KMS-11 (cell line): ENCODE measurements around the gene UBR3.
A peak's percentile ranks its signal among the peaks of the same experiment; 100 is the strongest.
"Not testable (repeated sequence)": the region's sequence is repeated elsewhere in the genome, so short reads cannot be mapped to it uniquely, and the experiment has no call there.

Experiments
- H2AFZ ChIP-seq: fragments of 200-600 bp; sonication (generic); 2 replicates; pipeline ENCODE4 v1.6.1; 2016; ENCODE audit warnings: antibody characterized with exemption, mixed run types, low read depth
- H3K27ac ChIP-seq: fragments of 200-600 bp; sonication (generic); 2 replicates; pipeline ENCODE4 v1.6.1; 2016; ENCODE audit warnings: mild to moderate bottlenecking, mixed run types
- H3K27me3 ChIP-seq: fragments of 200-600 bp; sonication (generic); 2 replicates; pipeline ENCODE4 v1.6.1; 2017; ENCODE audit warnings: mild to moderate bottlenecking, low read depth, mixed run types, moderate library complexity; ENCODE audit not compliant: insufficient read depth
- H3K36me3 ChIP-seq: fragments of 200-600 bp; sonication (generic); 2 replicates; pipeline ENCODE4 v1.6.1; 2017; ENCODE audit warnings: mild to moderate bottlenecking, mixed run types; ENCODE audit not compliant: insufficient read depth
- H3K4me1 ChIP-seq: fragments of 200-600 bp; sonication (generic); 2 replicates; pipeline ENCODE4 v1.6.1; 2016; ENCODE audit warnings: mild to moderate bottlenecking, low read depth, mixed run types; ENCODE audit not compliant: poor library complexity, severe bottlenecking
- H3K4me2 ChIP-seq: fragments of 200-600 bp; sonication (generic); 2 replicates; pipeline ENCODE4 v1.7.0; 2016; ENCODE audit warnings: mild to moderate bottlenecking, mixed run types
- H3K4me3 ChIP-seq: fragments of 200-600 bp; sonication (generic); IDR thresholded peaks from 2 replicates; pipeline ENCODE4 v1.6.1; 2017; ENCODE audit warnings: low read depth, low read length, mixed read lengths; ENCODE audit not compliant: insufficient read depth
- H3K79me2 ChIP-seq: fragments of 200-600 bp; sonication (generic); 2 replicates; pipeline ENCODE4 v1.6.1; 2016; ENCODE audit warnings: low read depth, mixed run types; ENCODE audit not compliant: insufficient read depth
- H3K9ac ChIP-seq: fragments of 200-600 bp; sonication (generic); 2 replicates; pipeline ENCODE4 v1.6.1; 2016; ENCODE audit warnings: mild to moderate bottlenecking, mixed run types
- H4K20me1 ChIP-seq: fragments of 200-600 bp; sonication (generic); 2 replicates; pipeline ENCODE4 v1.6.1; 2016; ENCODE audit warnings: mild to moderate bottlenecking, mixed run types; ENCODE audit not compliant: insufficient read depth
- CTCF ChIP-seq: fragments of 200-600 bp; sonication (generic); conservative IDR thresholded peaks from 2 replicates; pipeline ENCODE4 v1.6.1; 2017; ENCODE audit warnings: low read depth, mild to moderate bottlenecking, antibody characterized with exemption, low read length, moderate library complexity, mixed read lengths

UBR3 gene

GRCh38 chr2:170123593-170123992 is 296.3 kb downstream of the UBR3 start:
- H3K4me1 ChIP-seq = peaks cover 31% of the 10 kb centered on the region
- no peak overlapping the region for H3K4me2 ChIP-seq
- H2AFZ ChIP-seq = no peak overlapping the region
- no peaks in the 10 kb centered on the region for H3K36me3 ChIP-seq
- no peak overlapping the region for H3K9ac ChIP-seq
- H3K4me3 ChIP-seq = no peak overlapping the region
- no peaks in the 10 kb centered on the region for H3K27me3 ChIP-seq
- no peaks in the 10 kb centered on the region for H3K79me2 ChIP-seq
- no peak overlapping the region for H3K27ac ChIP-seq
- no peak for TF ChIP-seq CTCF
- H4K20me1 ChIP-seq = no peaks in the 10 kb centered on the region

- not testable (repeated sequence) for H3K79me2 ChIP-seq, H3K4me3 ChIP-seq, H3K9ac ChIP-seq, H3K36me3 ChIP-seq, H4K20me1 ChIP-seq, H3K27me3 ChIP-seq
- Histone ChIP-seq H3K27ac (peak overlapping the region; percentile 39; the same call in 1 of the 2 replicates), H3K4me1 (peaks cover 44% of the 10 kb centered on the region), H3K4me2 (peak overlapping the region; percentile 14; the same call in 1 of the 2 replicates), H2AFZ (peak overlapping the region; percentile 75)
Measured at GRCh38 chr2:170126138-170126728, 299.0 kb downstream of the UBR3 start.
